GM12865 (cell line): ENCODE data around the gene PDE4B.

Source experiments
- DNase-seq: peaks from one replicate; pipeline ENCODE4 v3.0.0; 2010; ENCODE audit warnings: low read depth
- H3K4me3 ChIP-seq: 2 replicates; pipeline ENCODE4 v1.5.1; 2011; ENCODE audit warnings: mild to moderate bottlenecking, low read depth, low read length, control low read depth
- CTCF ChIP-seq: IDR thresholded peaks from 2 replicates; pipeline ENCODE4 v1.5.1; 2011; ENCODE audit warnings: low read length, control low read depth, low read depth, inconsistent platforms; ENCODE audit not compliant: insufficient read depth; ENCODE audit errors: missing control alignments

The PDE4B gene

GRCh38 chr1:65812065-65812464 lies 19.4 kb downstream of the PDE4B start:
- H3K4me3 ChIP-seq: no peak overlapping the region
- peak; percentile 95 for DNase-seq
- TF ChIP-seq CTCF: no peak

DNA sequence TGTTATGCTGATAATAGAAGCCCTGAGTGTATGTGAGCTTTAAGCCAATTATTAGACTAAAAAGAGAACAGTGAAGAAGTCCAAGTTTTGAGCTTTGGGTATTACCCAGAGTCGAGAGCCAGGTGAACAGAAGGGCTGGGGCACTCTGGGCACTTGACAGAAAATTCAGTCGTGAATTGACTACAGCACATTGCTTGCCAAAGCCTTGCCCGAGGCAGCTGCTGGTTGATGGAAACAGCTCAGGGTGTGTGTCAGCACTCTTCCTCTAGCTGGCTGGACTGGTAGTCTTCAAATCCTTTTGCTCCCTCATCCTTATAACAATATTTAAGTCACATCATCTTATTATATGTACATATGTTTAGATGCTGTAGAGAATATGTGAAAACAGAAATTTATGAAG lies 21.3 kb downstream of the PDE4B start:
- peak; percentile 8 for DNase-seq
- no peak overlapping the region for H3K4me3 ChIP-seq
- no peak for TF ChIP-seq CTCF

DNA sequence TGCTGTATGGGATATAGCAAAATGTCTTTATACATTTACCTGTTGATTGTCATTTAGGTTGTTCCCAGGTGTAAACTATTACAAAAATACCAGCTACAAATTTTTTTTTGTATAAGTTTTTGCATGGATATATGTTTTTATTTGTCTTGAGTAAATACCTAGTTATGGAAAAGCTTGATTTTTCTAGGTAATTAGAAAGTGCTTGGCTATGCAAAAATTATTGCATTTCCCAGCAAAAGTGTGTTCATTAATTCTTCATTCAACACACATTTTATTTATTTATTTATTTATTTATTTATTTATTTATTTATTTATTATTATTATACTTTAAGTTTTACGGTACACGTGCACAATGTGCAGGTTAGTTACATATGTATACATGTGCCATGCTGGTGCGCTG lies 22.1 kb downstream of the PDE4B start:
- no peak for DNase-seq
- no peak for TF ChIP-seq CTCF
- H3K4me3 ChIP-seq: no peak overlapping the region

DNA sequence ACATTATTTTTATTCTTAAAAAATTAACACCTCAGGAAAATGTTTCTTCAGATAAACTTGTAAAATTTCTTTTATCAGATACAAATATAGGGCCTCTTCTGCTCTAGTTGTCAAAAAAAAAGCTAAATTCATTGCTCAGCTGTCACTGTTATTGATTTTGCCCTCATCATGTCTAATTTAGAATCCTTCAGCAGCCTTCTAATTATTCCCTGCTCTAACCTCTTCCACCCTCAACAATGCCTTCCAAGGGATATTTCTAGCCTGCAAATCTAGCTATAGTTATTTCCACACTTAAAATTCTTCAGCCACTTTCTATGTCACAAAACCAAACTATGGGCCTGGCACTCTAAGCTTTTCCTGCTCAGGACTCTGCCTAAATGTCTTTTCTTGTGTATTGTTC lies 25.2 kb downstream of the PDE4B start:
- no peak for DNase-seq
- H3K4me3 ChIP-seq: no peak overlapping the region
- TF ChIP-seq CTCF: no peak

DNA sequence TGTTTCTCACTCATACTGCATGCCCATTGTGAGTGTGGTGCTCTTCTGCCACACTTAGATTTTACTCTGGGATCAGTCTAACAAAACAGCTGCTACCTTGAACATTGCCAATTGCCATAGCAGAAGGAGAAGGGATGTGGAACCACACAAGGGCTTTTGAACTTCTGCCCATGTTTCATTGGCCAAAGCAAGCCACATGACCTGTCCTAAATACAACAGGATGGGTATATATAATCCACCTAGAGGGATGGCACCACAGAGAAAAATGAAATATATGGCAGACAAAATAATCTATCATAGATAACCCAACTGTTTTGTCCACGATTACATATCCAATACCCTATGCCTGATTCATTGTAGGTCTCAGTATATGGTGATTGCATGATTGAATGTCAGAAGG lies 26.3 kb downstream of the PDE4B start:
- no peak overlapping the region for H3K4me3 ChIP-seq
- DNase-seq: no peak
- TF ChIP-seq CTCF: no peak

GRCh38 chr1:65820983-65821382 lies 28.3 kb downstream of the PDE4B start:
- DNase-seq: no peak
- TF ChIP-seq CTCF: no peak
- H3K4me3 ChIP-seq: no peak overlapping the region

- TF ChIP-seq CTCF: no peak
- DNase-seq: no peak
- H3K4me3 ChIP-seq: no peak overlapping the region
Observed at GRCh38 chr1:65821386-65821785, 28.7 kb downstream of the PDE4B start.
